Pancreas (tissue), 10 donors: ENCODE measurements around the gene MAFF. TPM values are rescaled to one million over a fixed set of nuclear protein-coding genes. Genes with fewer than 3 reads are reported as not detected.

Experiments used
- ATAC-seq, 4 donors: fragments of 200-7000 bp; cut with Tn5 transposase; one replicate each; pipeline versions ENCODE4 v1.8.0 to v1.9.1; 2020; ENCODE audit warnings: mild to moderate bottlenecking in 4 of 4, moderate library complexity in 4 of 4
- DNase-seq, 6 donors: peaks; one replicate each; pipeline ENCODE4 v3.0.0-alpha.2; 2020
- FAIRE-seq: peaks from 2 replicates; lab custom pipeline; 2012; peaks lifted over from hg19 to GRCh38; lab: Jason Lieb, UNC
- H3K27ac ChIP-seq, 4 donors: fragments of 200-600 bp; sonication (generic); 1 replicate in 3 of 4; 2 replicates in 1 of 4; pipeline versions ENCODE4 v1.5.0 to v1.8.0; 2020
- H3K27me3 ChIP-seq, 4 donors: fragments of 200-600 bp; one replicate each; pipeline ENCODE4 v1.8.0; 2021
- H3K36me3 ChIP-seq, 3 donors: fragments of 200-600 bp; sonication (generic) in 1 of 3; one replicate each; pipeline versions ENCODE4 v1.5.0 to v1.8.0; 2020 to 2021
- H3K4me1 ChIP-seq, 3 donors: fragments of 200-600 bp; one replicate each; pipeline ENCODE4 v1.8.0; 2021
- H3K4me3 ChIP-seq, 4 donors: fragments of 200-600 bp; sonication (generic) in 2 of 4; one replicate each; pipeline versions ENCODE4 v1.5.0 to v1.8.0; 2020 to 2021
- H3K9me3 ChIP-seq, 4 donors: fragments of 200-600 bp; one replicate each; pipeline ENCODE4 v1.8.0; 2021
- WGBS, 2 donors: extraction: QIAGEN DNeasy Blood & Tissue Kit; methylation state at CpG; one replicate each; pipeline ENCODE4 v1.1.7; 2013; 5-methylcytosine and 5-hydroxymethylcytosine counted together
- intact Hi-C, 3 donors: fragments of 100-400 bp; cut with DNase I; formaldehyde crosslinking; loops; one replicate each; pipeline versions ENCODE4 v1.11.1 to v1.14.2; 2022
- polyA plus RNA-seq, 2 donors: library from polyadenylated mRNA; stranded (reverse); fragments of 200-250 nt; gene quantifications; one replicate each; pipeline ENCODE4 v1.2.3, GENCODE V29; 2013
- total RNA-seq, 6 donors: library from RNA; stranded (reverse); fragmentation: NEBNext Ultra II Directional in 4 of 6; extraction: Animal tissue kit (Norgen Biotek cat#: 25700) in 4 of 6; gene quantifications; one replicate each; pipeline versions ENCODE4 v1.2.1 to v1.2.4, GENCODE V29; 2021 to 2023
- TF ChIP-seq, protein P1 (sequence below), 4 donors: fragments of 200-600 bp; sonication (generic) in 3 of 4; IDR thresholded peaks; one replicate each; pipeline versions ENCODE4 v1.5.0 to v1.8.0; 2021; ENCODE audit warnings: antibody characterized with exemption in 4 of 4
- donor health status: healthy with polysubstance abuse.
- donor health status: DM: no; HTN: no; CAD: no; lungs with moderate emphysema.
- donor health status: DM: no; HTN: no; CAD: no.
- donor health status: control.
- donor health status: control.
- donor health status: Bipolar disorder and iron deficiency.
- donor health status: DM: yes; HTN: yes; CAD: no.
- donor health status: DM: no; HTN: no; CAD: no.
- donor health status: DM: no; HTN: no; CAD: no.
- donor health status: DM: yes; HTN: yes; CAD: no.

The MAFF gene
- total and polyA plus RNA-seq, 8 donors, result 3.4 to 16.7 (median 7.7) TPM

- Histone ChIP-seq H3K27ac (no peak overlapping the region), H3K4me3 (no peak overlapping the region), H3K27me3 (no peaks in the 10 kb centered on the region), H3K9me3 (no peaks in the 10 kb centered on the region), H3K36me3 (no peaks in the 10 kb centered on the region), H3K4me1 (peaks cover 0 to 7% (median 0%) of the 10 kb centered on the region in 3 donors)
- ATAC-seq (no peak), FAIRE-seq (no peak), DNase-seq (peak in 2 of 6 donors; percentile 9 to 44)
- WGBS, 2 donors, result 73 to 74% methylated on average over 14 of the region's 14 CpGs
- TF ChIP-seq, protein P1, sequence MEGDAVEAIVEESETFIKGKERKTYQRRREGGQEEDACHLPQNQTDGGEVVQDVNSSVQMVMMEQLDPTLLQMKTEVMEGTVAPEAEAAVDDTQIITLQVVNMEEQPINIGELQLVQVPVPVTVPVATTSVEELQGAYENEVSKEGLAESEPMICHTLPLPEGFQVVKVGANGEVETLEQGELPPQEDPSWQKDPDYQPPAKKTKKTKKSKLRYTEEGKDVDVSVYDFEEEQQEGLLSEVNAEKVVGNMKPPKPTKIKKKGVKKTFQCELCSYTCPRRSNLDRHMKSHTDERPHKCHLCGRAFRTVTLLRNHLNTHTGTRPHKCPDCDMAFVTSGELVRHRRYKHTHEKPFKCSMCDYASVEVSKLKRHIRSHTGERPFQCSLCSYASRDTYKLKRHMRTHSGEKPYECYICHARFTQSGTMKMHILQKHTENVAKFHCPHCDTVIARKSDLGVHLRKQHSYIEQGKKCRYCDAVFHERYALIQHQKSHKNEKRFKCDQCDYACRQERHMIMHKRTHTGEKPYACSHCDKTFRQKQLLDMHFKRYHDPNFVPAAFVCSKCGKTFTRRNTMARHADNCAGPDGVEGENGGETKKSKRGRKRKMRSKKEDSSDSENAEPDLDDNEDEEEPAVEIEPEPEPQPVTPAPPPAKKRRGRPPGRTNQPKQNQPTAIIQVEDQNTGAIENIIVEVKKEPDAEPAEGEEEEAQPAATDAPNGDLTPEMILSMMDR (IDR thresholded peaks at IDR 0.05), result no peak
- intact Hi-C loops, result no loop called here
Measured at GRCh38 chr22:38162881-38163843, 38.6 kb upstream of the MAFF start.

GRCh38 chr22:38163844-38164550 is 37.8 kb upstream of the MAFF start:
- ATAC-seq (peak; percentile 39 to 76 (median 64)), DNase-seq (peak in 2 of 6 donors; percentile 8 to 48), FAIRE-seq (no peak)
- Histone ChIP-seq H3K4me3 (no peak overlapping the region), H3K4me1 (peaks cover 0 to 7% (median 0%) of the 10 kb centered on the region in 3 donors), H3K9me3 (no peaks in the 10 kb centered on the region), H3K27me3 (no peaks in the 10 kb centered on the region), H3K36me3 (no peaks in the 10 kb centered on the region), H3K27ac (no peak overlapping the region)
- 51 to 56% methylated on average over 13 of the region's 13 CpGs for WGBS, 2 donors
- TF ChIP-seq, protein P1 (IDR thresholded peaks at IDR 0.05), result no peak
- intact Hi-C loops, result no loop called here

DNA sequence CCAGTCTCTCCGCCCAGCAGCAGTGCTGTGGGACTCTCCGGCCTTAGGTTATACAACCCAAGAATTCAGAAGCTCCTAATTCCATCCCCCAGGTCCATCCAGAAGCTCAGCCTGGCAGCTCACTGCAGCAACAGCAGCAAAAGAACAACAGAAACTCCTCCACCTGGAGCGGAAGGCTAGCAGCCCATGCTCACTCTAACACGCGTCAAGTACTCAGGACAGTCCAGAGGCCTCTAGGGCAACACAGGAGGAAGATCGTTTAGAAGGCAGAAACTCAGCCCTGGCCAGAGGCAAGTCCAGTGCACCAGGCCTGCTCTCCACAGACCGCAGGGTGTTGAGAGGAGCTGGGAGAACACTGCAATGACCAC is 37.3 kb upstream of the MAFF start:
- no peak overlapping the region for H3K4me3 ChIP-seq
- H3K4me1 ChIP-seq, result peaks cover 0 to 7% (median 0%) of the 10 kb centered on the region in 3 donors
- 77 to 83% methylated on average over 7 of the region's 7 CpGs for WGBS, 2 donors
- peak in 1 of 4 donors; percentile 3 for ATAC-seq
- intact Hi-C loops, result no loop called here
- peak in 1 of 6 donors; percentile 48 for DNase-seq
- FAIRE-seq, result no peak
- no peaks in the 10 kb centered on the region for H3K27me3 ChIP-seq
- TF ChIP-seq, protein P1 (IDR thresholded peaks at IDR 0.05), result no peak
- H3K9me3 ChIP-seq, result no peaks in the 10 kb centered on the region
- H3K36me3 ChIP-seq, result no peaks in the 10 kb centered on the region
- no peak overlapping the region for H3K27ac ChIP-seq

- Histone ChIP-seq H3K27ac (no peak overlapping the region), H3K4me3 (no peak overlapping the region), H3K27me3 (no peaks in the 10 kb centered on the region), H3K4me1 (peaks cover 0 to 7% (median 0%) of the 10 kb centered on the region in 3 donors), H3K9me3 (no peaks in the 10 kb centered on the region), H3K36me3 (no peaks in the 10 kb centered on the region)
- ATAC-seq (no peak), DNase-seq (peak in 1 of 6 donors; percentile 30), FAIRE-seq (no peak)
- intact Hi-C loops, result no loop called here
- TF ChIP-seq, protein P1 (IDR thresholded peaks at IDR 0.05), result no peak
- WGBS, 2 donors, result 88 to 89% methylated on average over 13 of the region's 13 CpGs
Measured at GRCh38 chr22:38165922-38166593, 35.7 kb upstream of the MAFF start.
